Measurements from ENCODE around the gene TBX5. TPM values are rescaled to one million over a fixed set of nuclear protein-coding genes. Genes with fewer than 3 reads are reported as not detected.

The TBX5 gene
- total RNA-seq, 6 experiments from 2014 or later, result not detected

GRCh38 chr12:114400925-114401324, 5.0 kb downstream of the TBX5 start:
- 2% methylated on average over 12 of the region's 25 CpGs for WGBS (ENCODE audit: insufficient coverage, low coverage, low lambda C conversion rate, missing lambda C conversion rate)
- no peaks in the 10 kb centered on the region for H3K36me3 ChIP-seq
- peaks cover 8 to 9% of the 10 kb centered on the region in 2 donors for H3K27me3 ChIP-seq
- DNase-seq (no peak), ATAC-seq (no peak)
- H3K4me3 ChIP-seq, result no peak overlapping the region
- intact Hi-C loops (cut with DNase I), result no loop called here
- TF ChIP-seq CTCF (IDR thresholded peaks at IDR 0.05) (no peak), POLR2A (IDR thresholded peaks at IDR 0.05) (no peak)
- H3K9me3 ChIP-seq, result no peaks in the 10 kb centered on the region
- no peak overlapping the region for H3K27ac ChIP-seq
- H3K4me1 ChIP-seq, result no peaks in the 10 kb centered on the region

GRCh38 chr12:114400361-114400811, 5.6 kb downstream of the TBX5 start:
- Histone ChIP-seq H3K27me3 (peaks cover 8 to 9% of the 10 kb centered on the region in 2 donors), H3K4me1 (no peaks in the 10 kb centered on the region), H3K36me3 (no peaks in the 10 kb centered on the region), H3K4me3 (no peak overlapping the region), H3K27ac (no peak overlapping the region), H3K9me3 (no peaks in the 10 kb centered on the region)
- 3% methylated on average over 29 of the region's 31 CpGs for WGBS (ENCODE audit: insufficient coverage, low coverage, low lambda C conversion rate, missing lambda C conversion rate)
- DNase-seq, result no peak
- ATAC-seq, result no peak
- intact Hi-C loops (cut with DNase I), result no loop called here
- no peak for TF ChIP-seq CTCF (IDR thresholded peaks at IDR 0.05)
- no peak for TF ChIP-seq POLR2A (IDR thresholded peaks at IDR 0.05)

GRCh38 chr12:114399664-114400211, 6.2 kb downstream of the TBX5 start:
- Histone ChIP-seq H3K4me3 (no peak overlapping the region), H3K4me1 (no peaks in the 10 kb centered on the region), H3K27me3 (peaks cover 7 to 9% of the 10 kb centered on the region in 2 donors), H3K36me3 (no peaks in the 10 kb centered on the region), H3K9me3 (no peaks in the 10 kb centered on the region), H3K27ac (no peak overlapping the region)
- DNase-seq (no peak), ATAC-seq (no peak)
- intact Hi-C loops (cut with DNase I), result no loop called here
- no peak for TF ChIP-seq CTCF (IDR thresholded peaks at IDR 0.05)
- TF ChIP-seq POLR2A (IDR thresholded peaks at IDR 0.05), result no peak
- WGBS (ENCODE audit: insufficient coverage, low coverage, low lambda C conversion rate, missing lambda C conversion rate), result 2% methylated on average over 22 of the region's 30 CpGs

- Histone ChIP-seq H3K4me3 (no peak overlapping the region), H3K4me1 (no peaks in the 10 kb centered on the region), H3K9me3 (no peaks in the 10 kb centered on the region), H3K36me3 (no peaks in the 10 kb centered on the region), H3K27ac (no peak overlapping the region), H3K27me3 (peaks cover 3 to 9% of the 10 kb centered on the region in 2 donors)
- 19% methylated on average over 17 of the region's 23 CpGs for WGBS (ENCODE audit: insufficient coverage, low coverage, low lambda C conversion rate, missing lambda C conversion rate)
- DNase-seq (no peak), ATAC-seq (no peak)
- intact Hi-C loops (cut with DNase I), result no loop called here
- TF ChIP-seq CTCF (IDR thresholded peaks at IDR 0.05), result no peak
- TF ChIP-seq POLR2A (IDR thresholded peaks at IDR 0.05), result no peak
These were observed 7.7 kb downstream of the TBX5 start for GRCh38 chr12:114397978-114398881.

Data from right lobe of liver (tissue), 6 donors.